ENCODE results near the gene ARRDC2. TPM values are rescaled to one million over a fixed set of nuclear protein-coding genes. Genes with fewer than 3 reads are reported as not detected.
A peak's percentile ranks its signal among the peaks of the same experiment; 100 is the strongest.

ARRDC2 gene
- total RNA-seq, 1 donor from 2014 or later, result 54.5 TPM

GRCh38 chr19:17997969-17998826, 9.8 kb upstream of the ARRDC2 start:
- Histone ChIP-seq H3K4me1 (peaks cover 27% of the 10 kb centered on the region), H3K4me3 (no peak overlapping the region), H3K27ac (no peak overlapping the region), H3K27me3 (no peaks in the 10 kb centered on the region), H3K36me3 (no peaks in the 10 kb centered on the region), H3K9me3 (no peaks in the 10 kb centered on the region)
- no peak for TF ChIP-seq POLR2A (IDR thresholded peaks at IDR 0.05)
- TF ChIP-seq CTCF (IDR thresholded peaks at IDR 0.05), result no peak
- no peak for TF ChIP-seq POLR2AphosphoS5 (IDR thresholded peaks at IDR 0.05; ENCODE audit: insufficient read depth in 1 of 2, low read depth in 1 of 2)
- DNase-seq (ENCODE audit: extremely low spot score in 2 of 2), result no peak
- intact Hi-C loops (cut with DNase I), result loop anchor here (5.0 to 10.0 kb wide), 2 partner anchors 56 to 133 kb away; no protein-coding TSS in a partner anchor

- intact Hi-C loops (cut with DNase I), result loop anchor here (5.0 to 10.0 kb wide), 2 partner anchors 56 to 134 kb away; no protein-coding TSS in a partner anchor
- TF ChIP-seq CTCF (IDR thresholded peaks at IDR 0.05), result no peak
- TF ChIP-seq POLR2AphosphoS5 (IDR thresholded peaks at IDR 0.05; ENCODE audit: insufficient read depth in 1 of 2, low read depth in 1 of 2), result no peak
- TF ChIP-seq POLR2A (IDR thresholded peaks at IDR 0.05), result no peak
- Histone ChIP-seq H3K9me3 (no peaks in the 10 kb centered on the region), H3K27me3 (no peaks in the 10 kb centered on the region), H3K4me3 (no peak overlapping the region), H3K27ac (no peak overlapping the region), H3K4me1 (peaks cover 29% of the 10 kb centered on the region), H3K36me3 (no peaks in the 10 kb centered on the region)
- no peak for DNase-seq (ENCODE audit: extremely low spot score in 2 of 2)
Measured at GRCh38 chr19:17998827-17999150, 9.2 kb upstream of the ARRDC2 start.

- peaks cover 29% of the 10 kb centered on the region for H3K4me1 ChIP-seq
- H3K4me3 ChIP-seq, result peak overlapping the region; percentile 70 to 74
- H3K27me3 ChIP-seq, result no peaks in the 10 kb centered on the region
- no peaks in the 10 kb centered on the region for H3K9me3 ChIP-seq
- H3K27ac ChIP-seq, result peak overlapping the region; percentile 90
- no peaks in the 10 kb centered on the region for H3K36me3 ChIP-seq
- intact Hi-C loops (cut with DNase I), result loop anchor here (5.0 to 10.0 kb wide), 2 partner anchors 58 to 135 kb away; no protein-coding TSS in a partner anchor
- no peak for DNase-seq (ENCODE audit: extremely low spot score in 2 of 2)
- TF ChIP-seq POLR2AphosphoS5 (IDR thresholded peaks at IDR 0.05; ENCODE audit: insufficient read depth in 1 of 2, low read depth in 1 of 2), result no peak
- TF ChIP-seq POLR2A (IDR thresholded peaks at IDR 0.05), result no peak
- no peak for TF ChIP-seq CTCF (IDR thresholded peaks at IDR 0.05)
Measured at GRCh38 chr19:17999684-18000479, 8.1 kb upstream of the ARRDC2 start.

- intact Hi-C loops (cut with DNase I), result no loop called here
- DNase-seq (ENCODE audit: extremely low spot score in 2 of 2), result no peak
Measured at GRCh38 chr19:18000480-18000914, 7.5 kb upstream of the ARRDC2 start.

More at GRCh38 chr19:18000480-18000914, 7.5 kb upstream of the ARRDC2 start:
- Histone ChIP-seq H3K4me3 (peak overlapping the region; percentile 70 to 74), H3K36me3 (no peaks in the 10 kb centered on the region), H3K4me1 (peaks cover 29% of the 10 kb centered on the region), H3K27me3 (no peaks in the 10 kb centered on the region), H3K9me3 (no peaks in the 10 kb centered on the region), H3K27ac (peak overlapping the region; percentile 90)
- TF ChIP-seq CTCF (IDR thresholded peaks at IDR 0.05), result peak in 1 of 3 experiments; percentile 7
- TF ChIP-seq POLR2AphosphoS5 (IDR thresholded peaks at IDR 0.05; ENCODE audit: insufficient read depth in 1 of 2, low read depth in 1 of 2), result no peak

All from vagina (tissue), 2 donors.